DOHH2 (cell line): ENCODE data around the gene SSBP3.

ENCODE experiments used
- H3F3A ChIP-seq: fragments of 200-600 bp; sonication (generic), shearing (Covaris generic); 2 replicates; pipeline ENCODE4 v1.6.0; 2016; ENCODE audit warnings: antibody characterized with exemption, mild to moderate bottlenecking; ENCODE audit not compliant: control insufficient read depth, insufficient read depth
- H3K27ac ChIP-seq: fragments of 200-600 bp; sonication (generic); 2 replicates; pipeline ENCODE4 v1.5.1; 2014; ENCODE audit warnings: low read depth, mild to moderate bottlenecking, low read length, moderate library complexity
- H3K27me3 ChIP-seq: fragments of 200-600 bp; sonication (generic); 2 replicates; pipeline ENCODE4 v1.6.1; 2014; ENCODE audit warnings: mild to moderate bottlenecking, low read length, mixed read lengths; ENCODE audit not compliant: control insufficient read depth
- H3K36me3 ChIP-seq: fragments of 200-600 bp; sonication (generic); 2 replicates; pipeline ENCODE4 v1.6.1; 2014; ENCODE audit warnings: mild to moderate bottlenecking, low read length, moderate library complexity, mixed read lengths; ENCODE audit not compliant: control insufficient read depth
- H3K4me1 ChIP-seq: fragments of 200-600 bp; sonication (generic); 2 replicates; pipeline ENCODE4 v1.6.1; 2014; ENCODE audit warnings: mild to moderate bottlenecking, low read length, mixed read lengths; ENCODE audit not compliant: control insufficient read depth
- H3K4me2 ChIP-seq: fragments of 200-600 bp; sonication (generic); 2 replicates; pipeline ENCODE4 v1.6.0; 2014; ENCODE audit warnings: mild to moderate bottlenecking, low read length, moderate library complexity
- H3K4me3 ChIP-seq: fragments of 200-600 bp; sonication (generic); 2 replicates; pipeline ENCODE4 v1.5.1; 2014; ENCODE audit warnings: mild to moderate bottlenecking, low read length, mixed read lengths
- H3K79me2 ChIP-seq: fragments of 200-600 bp; sonication (generic); 2 replicates; pipeline ENCODE4 v1.6.1; 2014; ENCODE audit warnings: mild to moderate bottlenecking, low read length, mixed read lengths; ENCODE audit not compliant: control insufficient read depth
- H3K9me2 ChIP-seq: fragments of 200-600 bp; sonication (generic); replicated peaks from 2 replicates; pipeline ENCODE4 v1.6.1; 2014; ENCODE audit warnings: mild to moderate bottlenecking, low read length, mixed read lengths; ENCODE audit not compliant: control insufficient read depth
- H3K9me3 ChIP-seq: fragments of 200-600 bp; sonication (generic); 2 replicates; pipeline ENCODE4 v1.6.1; 2014; ENCODE audit warnings: antibody characterized with exemption, low read length, mixed read lengths; ENCODE audit not compliant: control insufficient read depth, insufficient read depth
- H4K20me1 ChIP-seq: fragments of 200-600 bp; sonication (generic); 2 replicates; pipeline ENCODE4 v1.6.0; 2014; ENCODE audit warnings: low read depth, mild to moderate bottlenecking, antibody characterized with exemption, low read length, moderate library complexity; ENCODE audit not compliant: control insufficient read depth, insufficient read depth
- CTCF ChIP-seq: fragments of 200-600 bp; sonication (generic); IDR thresholded peaks from one replicate; pipeline ENCODE4 v1.5.1; 2014; ENCODE audit warnings: antibody characterized with exemption, mild to moderate bottlenecking, low read depth, low read length; ENCODE audit not compliant: poor library complexity, severe bottlenecking
- EZH2phosphoT487 ChIP-seq: fragments of 200-600 bp; sonication (generic); IDR thresholded peaks from 2 replicates; pipeline ENCODE4 v1.6.1; 2017; ENCODE audit warnings: borderline replicate concordance, mild to moderate bottlenecking, antibody characterized with exemption, low read length, moderate library complexity, mixed read lengths

SSBP3 gene

DNA sequence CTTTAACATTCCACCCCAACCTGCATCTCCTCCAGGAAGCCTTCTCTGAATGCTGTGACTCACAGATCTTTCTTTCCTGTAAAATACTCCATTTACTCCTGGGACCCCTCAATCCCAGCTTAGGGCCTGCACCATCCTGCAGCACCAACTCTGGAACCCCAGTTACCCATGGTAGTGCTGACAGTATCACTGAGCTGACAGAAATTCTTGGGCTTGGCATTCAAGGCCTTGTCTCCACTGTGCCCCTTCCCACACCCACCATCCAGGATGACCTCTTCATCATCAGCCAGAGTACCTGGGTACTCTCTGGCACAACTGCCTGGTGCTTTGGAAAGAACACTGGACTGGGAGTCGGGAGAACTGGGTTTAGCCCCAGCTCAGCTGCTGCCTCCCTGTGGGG, 214.7 kb downstream of the SSBP3 start:
- Histone ChIP-seq H3K9me2 (no peaks in the 10 kb centered on the region), H4K20me1 (no peaks in the 10 kb centered on the region), H3K36me3 (peaks cover 39% of the 10 kb centered on the region), H3K27me3 (no peaks in the 10 kb centered on the region), H3K79me2 (no peaks in the 10 kb centered on the region), H3F3A (no peaks in the 10 kb centered on the region), H3K4me3 (no peak overlapping the region), H3K4me2 (no peak overlapping the region), H3K4me1 (no peaks in the 10 kb centered on the region), H3K9me3 (no peaks in the 10 kb centered on the region), H3K27ac (no peak overlapping the region)
- TF ChIP-seq EZH2phosphoT487 (no peak), CTCF (no peak)

DNA sequence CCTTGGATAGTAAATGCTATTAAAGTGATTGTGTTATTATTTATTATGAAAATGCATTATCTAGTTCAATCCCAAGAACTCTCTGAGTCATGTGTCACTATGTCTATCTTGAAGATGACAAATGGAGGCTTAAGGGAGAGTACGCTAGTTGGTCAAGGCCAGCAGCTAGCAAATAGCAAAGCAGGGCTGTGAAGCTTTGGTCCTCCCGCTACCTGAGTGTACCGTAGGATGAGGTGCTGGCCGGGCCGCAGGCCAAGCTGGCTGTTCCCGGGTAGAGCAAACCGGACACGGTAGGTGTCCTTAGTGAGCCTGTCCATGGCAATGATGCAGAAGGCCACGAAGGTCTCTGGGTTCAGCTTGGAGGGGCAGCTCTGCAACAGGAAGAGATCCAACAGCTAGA, 215.7 kb downstream of the SSBP3 start:
- TF ChIP-seq CTCF (no peak), EZH2phosphoT487 (no peak)
- Histone ChIP-seq H3K4me2 (no peak overlapping the region), H3K4me1 (no peaks in the 10 kb centered on the region), H3K79me2 (no peaks in the 10 kb centered on the region), H4K20me1 (no peaks in the 10 kb centered on the region), H3K27me3 (no peaks in the 10 kb centered on the region), H3K27ac (no peak overlapping the region), H3K9me2 (no peaks in the 10 kb centered on the region), H3K9me3 (no peaks in the 10 kb centered on the region), H3K4me3 (no peak overlapping the region), H3K36me3 (peaks cover 42% of the 10 kb centered on the region), H3F3A (no peaks in the 10 kb centered on the region)

DNA sequence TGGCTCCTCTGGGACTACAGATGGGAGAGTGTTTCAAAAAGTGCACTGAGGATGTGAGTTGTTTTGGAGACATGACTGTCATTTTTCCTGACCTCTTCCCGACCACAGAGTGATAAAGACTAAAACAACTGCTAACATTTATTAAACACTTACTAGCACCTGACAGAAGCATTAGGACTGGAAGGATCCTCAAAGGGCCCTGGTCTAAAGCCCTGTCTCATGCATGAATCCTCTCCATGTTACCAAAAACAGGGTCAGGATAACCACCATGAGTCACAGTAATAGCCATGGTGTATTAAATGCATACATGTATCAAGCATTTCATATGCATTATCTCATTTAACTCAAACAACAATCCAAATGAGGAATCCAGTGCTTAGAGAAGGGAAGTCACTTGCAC, 217.9 kb downstream of the SSBP3 start:
- no peaks in the 10 kb centered on the region for H3K79me2 ChIP-seq
- H3K36me3 ChIP-seq = peaks cover 28% of the 10 kb centered on the region
- H3K27ac ChIP-seq = no peak overlapping the region
- no peak overlapping the region for H3K4me2 ChIP-seq
- no peaks in the 10 kb centered on the region for H3F3A ChIP-seq
- no peak for TF ChIP-seq CTCF
- no peak for TF ChIP-seq EZH2phosphoT487
- H4K20me1 ChIP-seq = no peaks in the 10 kb centered on the region
- no peaks in the 10 kb centered on the region for H3K4me1 ChIP-seq
- no peaks in the 10 kb centered on the region for H3K9me2 ChIP-seq
- no peaks in the 10 kb centered on the region for H3K9me3 ChIP-seq
- H3K27me3 ChIP-seq = no peaks in the 10 kb centered on the region
- H3K4me3 ChIP-seq = no peak overlapping the region

GRCh38 chr1:54186056-54186455, 220.1 kb downstream of the SSBP3 start:
- Histone ChIP-seq H3K9me2 (no peaks in the 10 kb centered on the region), H3K36me3 (peaks cover 23% of the 10 kb centered on the region), H3K79me2 (no peaks in the 10 kb centered on the region), H3K27ac (no peak overlapping the region), H3K4me1 (no peaks in the 10 kb centered on the region), H3K4me3 (no peak overlapping the region), H4K20me1 (no peaks in the 10 kb centered on the region), H3F3A (no peaks in the 10 kb centered on the region), H3K4me2 (no peak overlapping the region), H3K9me3 (no peaks in the 10 kb centered on the region), H3K27me3 (no peaks in the 10 kb centered on the region)
- TF ChIP-seq EZH2phosphoT487 (no peak), CTCF (no peak)
